ENCODE data around the gene ALDH3B2. TPM values are rescaled to one million over a fixed set of nuclear protein-coding genes. Genes with fewer than 3 reads are reported as not detected.

The ALDH3B2 gene
- total RNA-seq, 2 experiments from 2014 or later: 1.5 to 8.0 TPM

- no peaks in the 10 kb centered on the region for H3K79me2 ChIP-seq (ENCODE audit: insufficient read depth, low read depth, low read length)
- peak; percentile 51 for DNase-seq (ENCODE audit: low spot score)
- no peak overlapping the region for H3K27ac ChIP-seq (ENCODE audit: low read depth, low read length, poor library complexity, severe bottlenecking)
- H2AFZ ChIP-seq (ENCODE audit: low read length): no peak overlapping the region
- no peaks in the 10 kb centered on the region for H4K20me1 ChIP-seq (ENCODE audit: insufficient read depth, low read length)
- H3K4me1 ChIP-seq (ENCODE audit: insufficient read depth, low read length, poor library complexity, severe bottlenecking): no peaks in the 10 kb centered on the region
- no peaks in the 10 kb centered on the region for H3K36me3 ChIP-seq (ENCODE audit: insufficient read depth, low read length)
- POLR2A ChIA-PET: interaction anchor here (0.6 to 0.7 kb wide), 2 partner anchors 14 to 50 kb away, joined by 3 read pairs; no protein-coding TSS in a partner anchor
- H3K4me3 ChIP-seq (ENCODE audit: low read depth, low read length, poor library complexity, severe bottlenecking): no peak overlapping the region
- TF ChIP-seq EZH2phosphoT487 (IDR thresholded peaks at IDR 0.05; ENCODE audit: borderline replicate concordance, low read depth, low read length) (no peak), CTCF (conservative IDR thresholded peaks at IDR 0.05; ENCODE audit: low read length) (peak; percentile 61)
- no peaks in the 10 kb centered on the region for H3K9me2 ChIP-seq (ENCODE audit: insufficient read depth, low read length)
- no peak overlapping the region for H3K4me2 ChIP-seq (ENCODE audit: low read length)
- intact Hi-C loops (cut with micrococcal nuclease; ENCODE audit: unreplicated experiment): no loop called here
- no TSS peak for BruUV-seq (replicated peaks)
- CTCF ChIA-PET (ENCODE audit: unreplicated experiment): no interaction called here
- H3K9me3 ChIP-seq (ENCODE audit: low read length): peaks cover 10% of the 10 kb centered on the region; the same call in 1 of the 2 replicates
These were observed 23.8 kb upstream of the ALDH3B2 start for GRCh38 chr11:67698247-67698646.

- Histone ChIP-seq H4K20me1 (ENCODE audit: insufficient read depth, low read length) (no peaks in the 10 kb centered on the region), H3K4me3 (ENCODE audit: low read depth, low read length, poor library complexity, severe bottlenecking) (no peak overlapping the region), H3K4me2 (ENCODE audit: low read length) (no peak overlapping the region), H2AFZ (ENCODE audit: low read length) (no peak overlapping the region), H3K9me2 (ENCODE audit: insufficient read depth, low read length) (no peaks in the 10 kb centered on the region), H3K27ac (ENCODE audit: low read depth, low read length, poor library complexity, severe bottlenecking) (no peak overlapping the region), H3K4me1 (ENCODE audit: insufficient read depth, low read length, poor library complexity, severe bottlenecking) (no peaks in the 10 kb centered on the region), H3K79me2 (ENCODE audit: insufficient read depth, low read depth, low read length) (no peaks in the 10 kb centered on the region), H3K36me3 (ENCODE audit: insufficient read depth, low read length) (no peaks in the 10 kb centered on the region), H3K9me3 (ENCODE audit: low read length) (peaks cover 10% of the 10 kb centered on the region; the same call in 1 of the 2 replicates)
- intact Hi-C loops (cut with micrococcal nuclease; ENCODE audit: unreplicated experiment): no loop called here
- ChIA-PET POLR2A (no interaction called here), CTCF (ENCODE audit: unreplicated experiment) (no interaction called here)
- no peak for DNase-seq (ENCODE audit: low spot score)
- BruUV-seq (replicated peaks): no TSS peak
- no peak for TF ChIP-seq CTCF (conservative IDR thresholded peaks at IDR 0.05; ENCODE audit: low read length)
- TF ChIP-seq EZH2phosphoT487 (IDR thresholded peaks at IDR 0.05; ENCODE audit: borderline replicate concordance, low read depth, low read length): no peak
These were observed 23.4 kb upstream of the ALDH3B2 start for GRCh38 chr11:67697846-67698245.

GRCh38 chr11:67696998-67697397 is 22.6 kb upstream of the ALDH3B2 start:
- no peaks in the 10 kb centered on the region for H3K36me3 ChIP-seq (ENCODE audit: insufficient read depth, low read length)
- intact Hi-C loops (cut with micrococcal nuclease; ENCODE audit: unreplicated experiment): no loop called here
- H3K79me2 ChIP-seq (ENCODE audit: insufficient read depth, low read depth, low read length): no peaks in the 10 kb centered on the region
- H3K4me3 ChIP-seq (ENCODE audit: low read depth, low read length, poor library complexity, severe bottlenecking): no peak overlapping the region
- DNase-seq (ENCODE audit: low spot score): no peak
- H3K4me2 ChIP-seq (ENCODE audit: low read length): no peak overlapping the region
- ChIA-PET POLR2A (interaction anchor here (1.3 kb wide), 1 partner anchor 30 kb away, joined by 3 read pairs; no protein-coding TSS in a partner anchor), CTCF (ENCODE audit: unreplicated experiment) (no interaction called here)
- peaks cover 10% of the 10 kb centered on the region; the same call in 1 of the 2 replicates for H3K9me3 ChIP-seq (ENCODE audit: low read length)
- no peak overlapping the region for H2AFZ ChIP-seq (ENCODE audit: low read length)
- H3K9me2 ChIP-seq (ENCODE audit: insufficient read depth, low read length): no peaks in the 10 kb centered on the region
- no peak overlapping the region for H3K27ac ChIP-seq (ENCODE audit: low read depth, low read length, poor library complexity, severe bottlenecking)
- H4K20me1 ChIP-seq (ENCODE audit: insufficient read depth, low read length): no peaks in the 10 kb centered on the region
- no TSS peak for BruUV-seq (replicated peaks)
- H3K4me1 ChIP-seq (ENCODE audit: insufficient read depth, low read length, poor library complexity, severe bottlenecking): no peaks in the 10 kb centered on the region
- TF ChIP-seq CTCF (conservative IDR thresholded peaks at IDR 0.05; ENCODE audit: low read length): no peak
- TF ChIP-seq EZH2phosphoT487 (IDR thresholded peaks at IDR 0.05; ENCODE audit: borderline replicate concordance, low read depth, low read length): no peak

All from OCI-LY7 (cell line).